ENCODE results near the gene CAP2. TPM values are rescaled to one million over a fixed set of nuclear protein-coding genes. Genes with fewer than 3 reads are reported as not detected.

CAP2 gene
- total RNA-seq, 1 experiment from 2014 or later, result 11.5 TPM

DNA sequence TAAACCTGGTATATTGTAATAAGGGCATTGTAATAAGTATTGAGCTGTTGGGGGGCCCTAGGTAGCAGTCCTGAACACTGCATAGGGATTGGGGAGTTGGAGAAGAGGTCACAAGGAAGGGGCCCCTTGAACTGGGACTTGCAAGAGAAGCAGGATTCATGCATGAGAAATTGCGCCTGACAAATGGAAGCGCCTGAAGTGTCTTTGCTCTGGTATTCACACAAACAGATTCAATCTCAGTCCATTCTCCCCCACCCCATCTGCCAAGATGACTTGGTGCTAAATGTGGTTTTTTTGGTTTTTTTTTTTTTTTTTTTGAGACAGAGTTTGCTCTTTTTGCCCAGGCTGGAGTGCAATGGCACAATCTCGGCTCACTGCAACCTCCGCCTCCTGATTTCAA, 87.1 kb downstream of the CAP2 start:
- Histone ChIP-seq H2BK20ac (ENCODE audit: low read depth, low read length, poor library complexity, severe bottlenecking) (no peak overlapping the region), H3K4me1 (ENCODE audit: insufficient read depth, low read length) (no peaks in the 10 kb centered on the region; the same call in 1 of the 2 replicates), H3K4me2 (ENCODE audit: insufficient read depth, insufficient read length, low read length) (no peak overlapping the region), H3K9me3 (ENCODE audit: control insufficient read depth, low read depth, low read length) (no peaks in the 10 kb centered on the region), H3T11ph (ENCODE audit: low read length) (no peak overlapping the region), H3K56ac (ENCODE audit: insufficient read length, low read depth, low read length) (no peak overlapping the region), H4K20me1 (ENCODE audit: control insufficient read depth, insufficient read depth, insufficient read length) (no peaks in the 10 kb centered on the region), H4K8ac (replicated peaks; ENCODE audit: insufficient read length, low read depth, low read length) (no peak overlapping the region), H3K9ac (ENCODE audit: extremely low read depth, insufficient read length, low read length) (no peak overlapping the region), H3K4ac (ENCODE audit: low read depth, low read length) (no peak overlapping the region), H2BK120ac (ENCODE audit: low read depth, low read length, poor library complexity, severe bottlenecking) (no peak overlapping the region), H2BK15ac (ENCODE audit: low read depth, low read length) (no peak overlapping the region), H3K27me3 (ENCODE audit: insufficient read depth, low read length) (no peaks in the 10 kb centered on the region), H3K18ac (ENCODE audit: insufficient read length, low read depth, low read length) (no peak overlapping the region), H3K14ac (ENCODE audit: insufficient read depth, low read length) (no peak overlapping the region), H3K79me1 (ENCODE audit: insufficient read depth, low read depth, low read length, poor library complexity, severe bottlenecking) (no peaks in the 10 kb centered on the region), H2AFZ (ENCODE audit: low read length) (no peak overlapping the region), H2AK5ac (ENCODE audit: insufficient read length, low read length) (no peak overlapping the region), H3K23ac (ENCODE audit: insufficient read length, low read depth, low read length) (no peak overlapping the region), H3K79me2 (ENCODE audit: insufficient read depth, low read length) (no peaks in the 10 kb centered on the region), H4K91ac (ENCODE audit: insufficient read length, low read depth, low read length) (no peak overlapping the region), H3K23me2 (ENCODE audit: insufficient read length, low read depth, low read length, poor library complexity, severe bottlenecking) (no peaks in the 10 kb centered on the region), H3K27ac (ENCODE audit: insufficient read length, low read depth, low read length) (no peak overlapping the region), H2BK12ac (ENCODE audit: insufficient read length, low read depth, low read length) (no peak overlapping the region), H2BK5ac (ENCODE audit: insufficient read length, low read length) (no peak overlapping the region), H4K5ac (ENCODE audit: insufficient read length, low read depth, low read length) (no peak overlapping the region)
- no peak for DNase-seq
- peaks cover 13 to 15% of the 10 kb centered on the region in 2 experiments for H3K4me1 Mint-ChIP-seq
- TF ChIP-seq, protein P1, sequence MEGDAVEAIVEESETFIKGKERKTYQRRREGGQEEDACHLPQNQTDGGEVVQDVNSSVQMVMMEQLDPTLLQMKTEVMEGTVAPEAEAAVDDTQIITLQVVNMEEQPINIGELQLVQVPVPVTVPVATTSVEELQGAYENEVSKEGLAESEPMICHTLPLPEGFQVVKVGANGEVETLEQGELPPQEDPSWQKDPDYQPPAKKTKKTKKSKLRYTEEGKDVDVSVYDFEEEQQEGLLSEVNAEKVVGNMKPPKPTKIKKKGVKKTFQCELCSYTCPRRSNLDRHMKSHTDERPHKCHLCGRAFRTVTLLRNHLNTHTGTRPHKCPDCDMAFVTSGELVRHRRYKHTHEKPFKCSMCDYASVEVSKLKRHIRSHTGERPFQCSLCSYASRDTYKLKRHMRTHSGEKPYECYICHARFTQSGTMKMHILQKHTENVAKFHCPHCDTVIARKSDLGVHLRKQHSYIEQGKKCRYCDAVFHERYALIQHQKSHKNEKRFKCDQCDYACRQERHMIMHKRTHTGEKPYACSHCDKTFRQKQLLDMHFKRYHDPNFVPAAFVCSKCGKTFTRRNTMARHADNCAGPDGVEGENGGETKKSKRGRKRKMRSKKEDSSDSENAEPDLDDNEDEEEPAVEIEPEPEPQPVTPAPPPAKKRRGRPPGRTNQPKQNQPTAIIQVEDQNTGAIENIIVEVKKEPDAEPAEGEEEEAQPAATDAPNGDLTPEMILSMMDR (conservative IDR thresholded peaks at IDR 0.05), result no peak
- H3K9me3 Mint-ChIP-seq, result no peaks in the 10 kb centered on the region; a peak in 1 of 5 replicates
- H3K4me3 Mint-ChIP-seq, result no peak overlapping the region
- H3K27ac Mint-ChIP-seq, result no peak overlapping the region
- peaks cover 2 to 3% (median 2%) of the 10 kb centered on the region in 3 experiments; a peak in 2 of 7 replicates for H3K36me3 Mint-ChIP-seq (ENCODE audit: insufficient read depth in 1 of 3, low read depth in 3 of 3)
- H3K27me3 Mint-ChIP-seq (ENCODE audit: low read depth), result no peaks in the 10 kb centered on the region
- whole genome bisulfite sequencing (ENCODE audit: extremely low coverage, insufficient read length, low lambda C conversion rate), result no CpG with 5 or more reads among the region's 4 CpGs
